Ascending aorta (tissue), 2 donors: ENCODE measurements around the gene COG5. TPM values are rescaled to one million over a fixed set of nuclear protein-coding genes. Genes with fewer than 3 reads are reported as not detected.

Source experiments
- DNase-seq, 2 donors: peaks; one replicate each; pipeline ENCODE4 v3.0.0-alpha.2; 2019; ENCODE audit warnings: low spot score in 2 of 2
- H3K27ac ChIP-seq, 2 donors: fragments of 200-600 bp; sonication (generic); one replicate each; pipeline ENCODE4 v1.5.1; 2016 to 2017; ENCODE audit warnings: mild to moderate bottlenecking in 1 of 2
- H3K27me3 ChIP-seq: fragments of 200-600 bp; sonication (generic); one replicate; pipeline ENCODE4 v1.5.1; 2017
- H3K36me3 ChIP-seq, 2 donors: fragments of 200-600 bp; sonication (generic); one replicate each; pipeline ENCODE4 v1.5.1; 2016
- H3K4me1 ChIP-seq, 2 donors: fragments of 200-600 bp; sonication (generic); one replicate each; pipeline ENCODE4 v1.5.1; 2016 to 2017; ENCODE audit warnings: mild to moderate bottlenecking in 1 of 2
- H3K4me3 ChIP-seq, 2 donors: fragments of 200-600 bp; sonication (generic); one replicate each; pipeline ENCODE4 v1.5.1; 2016 to 2017; ENCODE audit warnings: mild to moderate bottlenecking in 1 of 2
- H3K9me3 ChIP-seq, 2 donors: fragments of 200-600 bp; sonication (generic); one replicate each; pipeline ENCODE4 v1.5.1; 2016
- CTCF ChIP-seq, 3 experiments: fragments of 200-600 bp in 2 of 3; fragments of 450-650 bp in 1 of 3; sonication (generic) in 2 of 3; IDR thresholded peaks; one replicate each; pipeline ENCODE4 v1.5.1; 2016 to 2019; ENCODE audit warnings: antibody characterized with exemption in 3 of 3, mild to moderate bottlenecking in 1 of 3, moderate library complexity in 1 of 3
- intact Hi-C: fragments of 100-400 bp; cut with DNase I; formaldehyde crosslinking; loops from one replicate; pipeline ENCODE4 v1.15.1; 2023
- total RNA-seq: library from RNA; depleted of rRNA; stranded (reverse); fragments of >200 nt; gene quantifications from one replicate; pipeline ENCODE4 v1.1.0, GENCODE V29; 2016

COG5 gene
- total RNA-seq, 1 donor from 2014 or later = 16.8 TPM

DNA sequence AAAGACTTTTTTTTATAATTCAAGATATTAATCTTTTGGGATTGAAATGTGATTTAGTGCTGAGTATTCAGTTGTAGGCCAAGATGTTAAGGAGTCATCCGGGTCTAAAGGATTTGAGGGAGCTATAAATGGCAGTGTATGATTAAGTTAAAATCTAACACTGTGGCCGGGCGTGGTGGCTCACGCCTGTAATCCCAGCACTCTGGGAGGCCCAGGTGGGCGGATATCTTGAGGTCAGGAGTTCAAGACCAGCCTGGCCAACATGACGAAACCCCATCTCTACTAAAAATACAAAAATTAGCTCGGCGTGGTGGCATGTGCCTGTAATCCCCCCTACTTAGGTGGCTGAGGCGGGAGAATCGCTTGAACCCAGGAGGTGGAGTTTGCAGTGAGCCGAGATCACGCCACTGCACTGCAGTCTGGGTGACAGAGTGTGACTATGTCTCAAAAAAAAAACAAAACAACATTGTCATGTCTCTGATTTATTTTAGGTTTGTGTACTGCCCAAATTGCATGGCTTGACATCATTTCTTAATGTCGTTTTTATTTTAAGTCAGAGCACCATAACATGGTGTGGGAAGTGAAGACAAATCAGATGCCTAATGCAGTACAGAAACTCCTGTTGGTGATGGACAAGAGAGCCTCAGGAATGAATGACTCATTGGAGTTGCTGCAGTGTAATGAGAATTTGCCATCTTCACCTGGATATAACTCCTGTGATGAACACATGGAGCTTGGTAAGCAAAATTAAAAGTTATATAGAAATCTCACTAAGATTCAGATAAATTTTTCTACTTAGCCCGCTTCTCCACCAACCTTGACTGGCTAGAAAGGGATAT lies 384.2 kb downstream of the COG5 start:
- H3K36me3 ChIP-seq = peaks cover 10 to 40% of the 10 kb centered on the region in 2 donors
- no peak overlapping the region for H3K27ac ChIP-seq
- H3K9me3 ChIP-seq = no peaks in the 10 kb centered on the region
- no peaks in the 10 kb centered on the region for H3K27me3 ChIP-seq
- DNase-seq = no peak
- peaks cover 0 to 18% of the 10 kb centered on the region in 2 donors for H3K4me1 ChIP-seq
- no peak for TF ChIP-seq CTCF (IDR thresholded peaks at IDR 0.05)
- H3K4me3 ChIP-seq = no peak overlapping the region
- intact Hi-C loops = loop anchor here (10.0 kb wide), 1 partner anchor 695 kb away; no protein-coding TSS in a partner anchor

GRCh38 chr7:107173691-107174406 lies 389.9 kb downstream of the COG5 start:
- Histone ChIP-seq H3K36me3 (no peaks in the 10 kb centered on the region), H3K9me3 (no peaks in the 10 kb centered on the region), H3K4me3 (no peak overlapping the region), H3K4me1 (peaks cover 2 to 33% of the 10 kb centered on the region in 2 donors), H3K27me3 (no peaks in the 10 kb centered on the region), H3K27ac (no peak overlapping the region)
- intact Hi-C loops = loop anchor here (10.0 kb wide), 1 partner anchor 701 kb away; no protein-coding TSS in a partner anchor
- no peak for TF ChIP-seq CTCF (IDR thresholded peaks at IDR 0.05)
- no peak for DNase-seq

GRCh38 chr7:107173191-107173590 lies 390.5 kb downstream of the COG5 start:
- no peak overlapping the region for H3K27ac ChIP-seq
- no peaks in the 10 kb centered on the region for H3K9me3 ChIP-seq
- H3K4me3 ChIP-seq = no peak overlapping the region
- peaks cover 2 to 33% of the 10 kb centered on the region in 2 donors for H3K4me1 ChIP-seq
- H3K27me3 ChIP-seq = no peaks in the 10 kb centered on the region
- intact Hi-C loops = loop anchor here (10.0 kb wide), 1 partner anchor 702 kb away; no protein-coding TSS in a partner anchor
- no peak for DNase-seq
- no peaks in the 10 kb centered on the region for H3K36me3 ChIP-seq
- TF ChIP-seq CTCF (IDR thresholded peaks at IDR 0.05) = no peak

DNA sequence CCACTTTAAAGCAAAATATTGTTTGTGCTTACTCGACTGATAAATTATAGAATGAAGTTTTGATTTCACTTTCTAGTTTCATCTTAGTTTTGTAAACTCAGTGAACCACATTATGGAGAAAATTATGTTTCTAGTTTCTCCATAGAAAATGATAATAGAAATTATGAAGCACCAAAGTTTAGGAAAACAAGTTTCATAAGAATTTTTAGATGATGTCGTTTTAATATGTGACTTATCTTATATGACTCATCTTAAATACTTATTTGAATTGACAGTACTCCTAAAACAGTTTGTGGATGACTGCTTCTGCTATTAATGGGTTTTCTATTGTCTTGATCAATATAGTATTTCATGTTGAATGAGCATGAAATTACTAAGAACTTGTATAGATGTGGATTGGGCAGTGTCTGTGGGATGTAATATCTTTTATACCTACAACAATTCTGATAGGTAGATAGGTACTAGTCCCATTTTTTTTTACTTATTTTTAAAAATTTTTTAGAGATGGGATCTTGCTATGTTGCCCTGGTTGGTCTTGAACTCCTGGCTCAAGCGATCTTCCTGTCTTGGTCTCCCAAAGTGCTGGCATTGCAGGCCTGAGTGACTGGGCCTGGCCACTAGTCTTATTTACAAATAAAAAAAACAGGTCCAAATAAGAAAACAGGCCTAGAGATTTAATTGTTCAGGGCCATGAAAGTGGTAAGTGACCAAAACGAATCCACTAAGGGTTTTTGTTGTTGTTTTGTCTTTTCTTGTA lies 391.3 kb downstream of the COG5 start:
- TF ChIP-seq CTCF (IDR thresholded peaks at IDR 0.05) = no peak

GRCh38 chr7:107171496-107171895 lies 392.2 kb downstream of the COG5 start:
- Histone ChIP-seq H3K4me3 (no peak overlapping the region), H3K27ac (peak overlapping the region in 1 of 2 donors; percentile 10)

More for the DNA sequence above, 391.3 kb downstream of the COG5 start:
- no peak for DNase-seq
- H3K27ac ChIP-seq = no peak overlapping the region
- no peaks in the 10 kb centered on the region for H3K36me3 ChIP-seq
- no peaks in the 10 kb centered on the region for H3K9me3 ChIP-seq
- H3K4me1 ChIP-seq = peaks cover 2 to 33% of the 10 kb centered on the region in 2 donors
- H3K4me3 ChIP-seq = no peak overlapping the region
- intact Hi-C loops = loop anchor here (10.0 kb wide), 1 partner anchor 702 kb away; no protein-coding TSS in a partner anchor
- H3K27me3 ChIP-seq = no peaks in the 10 kb centered on the region

More at GRCh38 chr7:107171496-107171895, 392.2 kb downstream of the COG5 start:
- Histone ChIP-seq H3K27me3 (no peaks in the 10 kb centered on the region), H3K4me1 (peaks cover 2 to 33% of the 10 kb centered on the region in 2 donors), H3K9me3 (no peaks in the 10 kb centered on the region), H3K36me3 (no peaks in the 10 kb centered on the region)
- no peak for TF ChIP-seq CTCF (IDR thresholded peaks at IDR 0.05)
- intact Hi-C loops = loop anchor here (10.0 kb wide), 1 partner anchor 703 kb away; no protein-coding TSS in a partner anchor
- no peak for DNase-seq
